Calu3 (cell line): Measurements from ENCODE around the gene WNK1. TPM values are rescaled to one million over a fixed set of nuclear protein-coding genes. Genes with fewer than 3 reads are reported as not detected.

Experiments
- BruUV-seq: library from RNA; stranded (reverse); fragments of 400-500 nt; replicated peaks from 2 replicates; lab custom pipeline; 2021; lab: Mats Ljungman, UMichigan
- CTCF ChIA-PET: fragments of 300-600 bp; sonication (Branson Sonifier 250); formaldehyde crosslinking; loops from one replicate; lab custom pipeline; 2022; ENCODE audit warnings: antibody characterized with exemption; lab: Charles Lee
- DNase-seq: peaks from one replicate; pipeline ENCODE4 v3.0.0; 2022
- H3K27ac Mint-ChIP-seq: one replicate; pipeline ENCODE4 v1.8.0; 2022; ENCODE audit warnings: mixed read lengths; ENCODE audit not compliant: unreplicated experiment
- H3K27me3 Mint-ChIP-seq: one replicate; pipeline ENCODE4 v1.8.0; 2022; ENCODE audit warnings: mixed read lengths; ENCODE audit not compliant: unreplicated experiment
- H3K36me3 Mint-ChIP-seq: one replicate; pipeline ENCODE4 v1.8.0; 2022; ENCODE audit warnings: mild to moderate bottlenecking, moderate library complexity, mixed read lengths; ENCODE audit not compliant: insufficient read depth, unreplicated experiment
- H3K4me1 Mint-ChIP-seq: one replicate; pipeline ENCODE4 v1.8.0; 2022; ENCODE audit warnings: mild to moderate bottlenecking, low read depth, mixed read lengths; ENCODE audit not compliant: unreplicated experiment
- H3K4me3 Mint-ChIP-seq: one replicate; pipeline ENCODE4 v1.8.0; 2022; ENCODE audit warnings: mild to moderate bottlenecking, low read depth, moderate library complexity, mixed read lengths; ENCODE audit not compliant: unreplicated experiment
- H3K9me3 Mint-ChIP-seq: one replicate; pipeline ENCODE4 v1.8.0; 2022; ENCODE audit warnings: low read depth, mixed read lengths; ENCODE audit not compliant: unreplicated experiment
- intact Hi-C: fragments of 100-400 bp; cut with micrococcal nuclease; formaldehyde crosslinking; loops from one replicate; pipeline ENCODE4 v1.10.0; 2022; ENCODE audit not compliant: unreplicated experiment
- total RNA-seq: library from RNA; stranded (reverse); gene quantifications from 2 replicates; pipeline ENCODE4 v1.2.3, GENCODE V29; 2022
- TF ChIP-seq, protein P1 (sequence below): fragments of 200-600 bp; IDR thresholded peaks from one replicate; pipeline ENCODE4 v1.8.0; 2022; ENCODE audit warnings: antibody characterized with exemption; ENCODE audit not compliant: unreplicated experiment

The WNK1 gene
- total RNA-seq, 1 experiment from 2014 or later: 107 TPM

DNA sequence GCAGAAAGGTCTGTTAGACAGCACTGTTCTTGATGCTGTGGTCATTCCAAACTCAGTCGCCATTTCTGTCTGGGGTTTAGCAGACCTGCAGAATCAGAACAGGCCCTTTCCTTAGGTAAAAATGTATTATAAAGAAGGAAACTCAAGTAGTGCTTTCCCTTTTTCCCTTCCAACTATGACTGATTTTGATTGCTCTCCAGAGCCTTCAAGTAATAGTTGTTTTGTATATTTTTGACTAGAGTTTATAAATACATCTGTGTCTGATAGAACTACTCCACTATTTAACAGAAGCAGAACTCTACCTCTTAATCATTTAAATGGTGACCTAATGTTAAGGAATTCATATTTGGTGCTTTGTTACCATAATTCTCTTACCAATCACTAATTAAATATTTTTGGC is 74.0 kb downstream of the WNK1 start:
- intact Hi-C loops: no loop called here
- Mint-ChIP-seq H3K4me3 (no peak overlapping the region), H3K9me3 (no peaks in the 10 kb centered on the region), H3K27me3 (no peaks in the 10 kb centered on the region), H3K27ac (no peak overlapping the region), H3K36me3 (no peaks in the 10 kb centered on the region), H3K4me1 (no peaks in the 10 kb centered on the region)
- TF ChIP-seq, protein P1, sequence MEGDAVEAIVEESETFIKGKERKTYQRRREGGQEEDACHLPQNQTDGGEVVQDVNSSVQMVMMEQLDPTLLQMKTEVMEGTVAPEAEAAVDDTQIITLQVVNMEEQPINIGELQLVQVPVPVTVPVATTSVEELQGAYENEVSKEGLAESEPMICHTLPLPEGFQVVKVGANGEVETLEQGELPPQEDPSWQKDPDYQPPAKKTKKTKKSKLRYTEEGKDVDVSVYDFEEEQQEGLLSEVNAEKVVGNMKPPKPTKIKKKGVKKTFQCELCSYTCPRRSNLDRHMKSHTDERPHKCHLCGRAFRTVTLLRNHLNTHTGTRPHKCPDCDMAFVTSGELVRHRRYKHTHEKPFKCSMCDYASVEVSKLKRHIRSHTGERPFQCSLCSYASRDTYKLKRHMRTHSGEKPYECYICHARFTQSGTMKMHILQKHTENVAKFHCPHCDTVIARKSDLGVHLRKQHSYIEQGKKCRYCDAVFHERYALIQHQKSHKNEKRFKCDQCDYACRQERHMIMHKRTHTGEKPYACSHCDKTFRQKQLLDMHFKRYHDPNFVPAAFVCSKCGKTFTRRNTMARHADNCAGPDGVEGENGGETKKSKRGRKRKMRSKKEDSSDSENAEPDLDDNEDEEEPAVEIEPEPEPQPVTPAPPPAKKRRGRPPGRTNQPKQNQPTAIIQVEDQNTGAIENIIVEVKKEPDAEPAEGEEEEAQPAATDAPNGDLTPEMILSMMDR: no peak
- no peak for DNase-seq
- no TSS peak for BruUV-seq
- CTCF ChIA-PET: no interaction called here

DNA sequence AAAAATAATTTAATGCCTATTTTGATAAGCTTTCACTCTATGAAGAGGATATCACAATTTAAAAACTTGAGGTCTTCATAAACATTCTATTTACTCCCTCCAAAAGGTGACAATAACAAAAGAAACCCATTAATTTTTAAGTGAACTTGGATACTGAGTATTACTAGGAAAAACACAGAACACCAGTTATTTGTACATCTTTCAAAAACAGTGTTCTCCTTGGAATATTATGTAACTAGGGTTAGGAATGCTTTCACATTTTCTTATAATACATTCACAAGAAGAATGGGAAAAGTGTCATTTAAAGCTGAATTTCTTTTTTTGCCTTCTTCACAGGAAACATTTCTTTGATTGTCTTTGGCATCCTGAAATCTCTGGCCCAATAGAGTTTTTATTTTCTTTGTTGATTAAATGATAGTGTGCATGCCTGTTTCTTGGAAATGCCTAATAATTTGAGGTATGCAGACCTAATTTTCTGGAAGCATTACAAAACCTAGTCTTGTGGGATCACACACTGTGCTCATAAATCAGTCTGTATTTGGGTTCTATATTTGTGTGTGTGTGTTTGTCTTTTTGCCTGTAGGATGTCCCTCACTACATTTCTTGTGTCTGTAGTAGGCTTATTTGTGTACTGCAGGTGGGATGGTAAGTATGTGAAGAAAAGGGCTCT is 76.5 kb downstream of the WNK1 start:
- BruUV-seq: no TSS peak
- intact Hi-C loops: no loop called here
- Mint-ChIP-seq H3K36me3 (no peaks in the 10 kb centered on the region), H3K27ac (no peak overlapping the region), H3K4me3 (no peak overlapping the region), H3K27me3 (no peaks in the 10 kb centered on the region), H3K4me1 (no peaks in the 10 kb centered on the region), H3K9me3 (no peaks in the 10 kb centered on the region)
- CTCF ChIA-PET: no interaction called here
- no peak for DNase-seq
- TF ChIP-seq, protein P1: no peak

DNA sequence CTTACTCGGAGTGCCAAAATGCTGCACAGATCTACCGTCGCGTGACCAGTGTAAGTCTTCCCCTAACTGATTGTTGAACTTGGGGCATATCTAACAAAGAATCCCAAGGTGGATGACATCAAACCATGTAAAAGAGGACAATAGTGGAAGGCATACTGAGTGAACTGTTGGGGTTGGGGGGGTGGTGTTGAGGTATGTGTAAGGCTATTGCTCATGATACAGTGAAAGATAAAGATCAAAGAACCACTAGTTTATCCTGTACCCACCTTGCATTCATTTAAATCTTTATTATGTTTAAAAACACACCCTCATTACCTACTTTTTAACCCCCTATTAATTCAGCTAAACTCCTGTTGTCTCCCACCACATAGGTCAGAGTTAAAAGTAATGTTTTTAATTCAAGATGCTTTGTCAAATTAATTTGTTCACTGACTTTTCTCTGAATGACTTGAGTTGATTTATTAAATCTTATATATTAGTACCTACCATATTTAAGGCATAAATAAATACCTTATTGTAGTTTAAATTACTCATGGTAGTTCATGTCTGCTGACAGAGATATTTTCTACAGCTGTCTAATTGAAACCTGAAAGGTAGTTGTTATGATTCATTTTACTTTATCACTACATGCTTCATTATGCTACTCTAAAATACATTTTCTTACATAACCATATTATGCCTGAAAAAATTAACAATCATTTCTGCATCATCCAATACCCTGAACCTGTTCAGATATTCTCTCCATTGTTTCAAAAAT is 77.9 kb downstream of the WNK1 start:
- DNase-seq: no peak
- TF ChIP-seq, protein P1: no peak
- CTCF ChIA-PET: no interaction called here
- no peak overlapping the region for H3K27ac Mint-ChIP-seq
- H3K9me3 Mint-ChIP-seq: no peaks in the 10 kb centered on the region
- H3K27me3 Mint-ChIP-seq: no peaks in the 10 kb centered on the region
- no peaks in the 10 kb centered on the region for H3K4me1 Mint-ChIP-seq
- H3K36me3 Mint-ChIP-seq: no peaks in the 10 kb centered on the region
- no TSS peak for BruUV-seq
- intact Hi-C loops: no loop called here
- no peak overlapping the region for H3K4me3 Mint-ChIP-seq

DNA sequence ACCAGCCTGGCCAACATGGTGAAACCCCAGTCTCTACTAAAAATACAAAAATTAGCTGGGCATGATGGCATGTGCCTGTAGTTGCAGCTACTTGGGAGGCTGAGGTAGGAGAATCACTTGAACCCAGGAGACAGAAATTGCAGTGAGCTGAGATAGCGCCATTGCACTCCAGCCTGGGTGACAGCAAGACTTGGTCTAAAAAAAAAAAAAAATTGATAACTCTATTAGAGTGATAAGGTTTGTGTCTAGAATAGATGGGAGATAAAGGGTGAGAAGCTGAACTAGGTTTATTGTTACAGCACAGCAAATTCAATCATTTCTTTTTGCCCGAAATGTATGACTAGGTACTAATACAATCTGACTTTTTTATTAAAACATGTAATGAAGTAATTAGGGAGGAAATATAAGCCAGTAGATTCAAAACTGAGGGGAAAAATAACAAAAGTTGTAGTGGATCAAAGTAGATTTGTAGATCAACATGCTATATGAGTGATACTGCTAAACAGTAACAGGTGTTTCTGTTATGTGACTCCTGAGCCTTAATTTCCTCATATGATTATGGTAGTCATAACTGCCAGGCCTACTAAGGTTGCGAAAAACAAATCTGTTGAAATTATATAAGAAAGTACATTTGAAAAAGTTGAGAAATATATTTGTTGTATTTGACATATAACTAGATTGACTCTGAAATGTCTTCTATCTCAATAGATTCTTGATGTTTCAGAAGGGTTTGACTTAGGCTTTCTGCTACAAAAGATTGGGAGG is 83.6 kb downstream of the WNK1 start:
- CTCF ChIA-PET: interaction anchor here (1.0 kb wide), 1 partner anchor 257 kb away, joined by 3 read pairs; no protein-coding TSS in a partner anchor
- H3K27me3 Mint-ChIP-seq: no peaks in the 10 kb centered on the region
- intact Hi-C loops: no loop called here

More for the DNA sequence above, 83.6 kb downstream of the WNK1 start:
- Mint-ChIP-seq H3K9me3 (no peaks in the 10 kb centered on the region), H3K36me3 (no peaks in the 10 kb centered on the region), H3K4me1 (no peaks in the 10 kb centered on the region), H3K4me3 (no peak overlapping the region), H3K27ac (no peak overlapping the region)
- TF ChIP-seq, protein P1: no peak
- DNase-seq: no peak
- no TSS peak for BruUV-seq
